ENCODE measurements around the gene ZBTB16. TPM values are rescaled to one million over a fixed set of nuclear protein-coding genes. Genes with fewer than 3 reads are reported as not detected.

ZBTB16 gene
- total and polyA plus RNA-seq, 2 of the 4 experiments (the other 2 are of a cell fraction): not detected

- no peak for ATAC-seq (ENCODE audit: low read depth)
- POLR2A ChIA-PET (ENCODE audit: unreplicated experiment): no interaction called here
- no peak overlapping the region for H3K4me3 ChIP-seq (ENCODE audit: insufficient read depth, low read depth, low read length)
- no peak for DNase-seq
- TF ChIP-seq CHD1 (IDR thresholded peaks at IDR 0.05; ENCODE audit: low read depth, low read length): no peak
- TF ChIP-seq FOS (IDR thresholded peaks at IDR 0.05; ENCODE audit: low read depth, low read length): no peak
- no peak for TF ChIP-seq CEBPB (IDR thresholded peaks at IDR 0.05; ENCODE audit: low read depth, low read length)
- TF ChIP-seq SMC3 (IDR thresholded peaks at IDR 0.05; ENCODE audit: low read depth, low read length): no peak
- no peak for TF ChIP-seq RFX5 (IDR thresholded peaks at IDR 0.05; ENCODE audit: low read depth, low read length)
- TF ChIP-seq ELK1 (IDR thresholded peaks at IDR 0.05; ENCODE audit: borderline replicate concordance, low read depth, low read length): no peak
- no peak for TF ChIP-seq NFE2L2 (IDR thresholded peaks at IDR 0.05; ENCODE audit: low read depth, low read length)
- no peak for TF ChIP-seq MXI1 (IDR thresholded peaks at IDR 0.05; ENCODE audit: borderline replicate concordance, low read depth, low read length)
- no peak for TF ChIP-seq POLR2A (IDR thresholded peaks at IDR 0.05; ENCODE audit: low read depth, low read length)
- no peak for TF ChIP-seq USF2 (IDR thresholded peaks at IDR 0.05; ENCODE audit: low read depth, low read length)
- TF ChIP-seq MAFK (IDR thresholded peaks at IDR 0.05; ENCODE audit: low read depth, low read length): no peak
- TF ChIP-seq CTCF (conservative IDR thresholded peaks at IDR 0.05; ENCODE audit: low read depth, low read length): no peak
- CTCF ChIA-PET: no interaction called here
- no peak overlapping the region for H3K56ac ChIP-seq (ENCODE audit: extremely low read depth, insufficient read depth, low read length)
- H4K5ac ChIP-seq (ENCODE audit: low read depth, low read length): no peak overlapping the region
- no peak overlapping the region for H4K8ac ChIP-seq (ENCODE audit: low read depth in 2 of 2, low read length in 2 of 2)
- no peak overlapping the region for H3K9ac ChIP-seq (ENCODE audit: low read depth, low read length)
- H2AK5ac ChIP-seq (ENCODE audit: low read depth, low read length): no peak overlapping the region
- no peak overlapping the region for H3K23ac ChIP-seq (ENCODE audit: low read depth, low read length)
- H4K20me1 ChIP-seq (ENCODE audit: insufficient read depth, low read length): 0 out of 2 replicates have a peak, but pooled peaks cover 3% of the 10 kb centered on the region
- peak overlapping the region; percentile 31 for H2AK9ac ChIP-seq (replicated peaks; ENCODE audit: low read depth, low read length, poor library complexity)
- no peak overlapping the region for H3K18ac ChIP-seq (ENCODE audit: low read depth, low read length)
- no peak overlapping the region for H3K27ac ChIP-seq (ENCODE audit: insufficient read depth, low read length)
- no peaks in the 10 kb centered on the region for H3K36me3 ChIP-seq (ENCODE audit: control insufficient read depth, insufficient read depth, low read length)
- no peak overlapping the region for H3K14ac ChIP-seq (replicated peaks; ENCODE audit: low read depth, low read length)
- H3K4me1 ChIP-seq (ENCODE audit: control insufficient read depth, insufficient read depth, low read length): no peaks in the 10 kb centered on the region; the same call in 1 of the 2 replicates
- H2AFZ ChIP-seq (replicated peaks; ENCODE audit: low read length, poor library complexity): no peak overlapping the region
- H3K9me1 ChIP-seq (ENCODE audit: insufficient read depth, low read length): no peaks in the 10 kb centered on the region; the same call in 1 of the 2 replicates
- 46% methylated on average over 3 of the region's 14 CpGs; no CpG with 5 or more reads in 1 of the 2 experiments for WGBS, 2 experiments (ENCODE audit: extremely low coverage in 2 of 2, insufficient read length in 1 of 2)
- H3K4me2 ChIP-seq (ENCODE audit: low read depth, low read length): no peak overlapping the region
- intact Hi-C loops (cut with micrococcal nuclease): no loop called here
- H2BK5ac ChIP-seq (ENCODE audit: low read depth, low read length, poor library complexity, severe bottlenecking): no peak overlapping the region
- peaks cover 73% of the 10 kb centered on the region for H3K27me3 ChIP-seq (ENCODE audit: control insufficient read depth, insufficient read depth, low read length)
- H3K9me3 ChIP-seq (ENCODE audit: control insufficient read depth, insufficient read depth, low read length): no peaks in the 10 kb centered on the region
- no peak overlapping the region for H3K4ac ChIP-seq (ENCODE audit: low read depth, low read length)
- no TSS peak for BruUV-seq (replicated peaks)
- dilution Hi-C loops (cut with HindIII; ENCODE audit: low sequenced_read_pairs, unreplicated experiment): no loop called here
- no peak overlapping the region for H2BK15ac ChIP-seq (ENCODE audit: low read depth, low read length)
- H2BK20ac ChIP-seq (ENCODE audit: low read depth, low read length): no peak overlapping the region
- in situ Hi-C loops (cut with MboI; ENCODE audit: low sequenced_read_pairs): no loop called here
- no peak overlapping the region for H4K91ac ChIP-seq (ENCODE audit: insufficient read depth, low read depth, low read length)
- no peak overlapping the region for H2BK120ac ChIP-seq (ENCODE audit: low read depth, low read length)
- H3K79me1 ChIP-seq (ENCODE audit: low read depth in 1 of 2, low read length in 2 of 2): no peaks in the 10 kb centered on the region
Measured at GRCh38 chr11:114172055-114172861, 112.7 kb downstream of the ZBTB16 start.

Data from IMR-90 (cell line).